Motor neuron (in vitro differentiated cells): ENCODE results near the gene BTBD9. TPM values are rescaled to one million over a fixed set of nuclear protein-coding genes. Genes with fewer than 3 reads are reported as not detected.

Experiments used
- ATAC-seq, 8 experiments: fragments of 200-7000 bp; cut with Tn5 transposase; replicated peaks in 6 of 8; 2 replicates each; pipeline ENCODE4 v1.8.0; 2021; ENCODE audit warnings: mild to moderate bottlenecking in 8 of 8, moderate library complexity in 8 of 8
- H3K27ac ChIP-seq, 2 donors: fragments of 250-450 bp; sonication (Bioruptor Pico); 2 replicates each; pipeline ENCODE4 v1.9.0; 2021; ENCODE audit warnings: antibody characterized with exemption in 2 of 2, mild to moderate bottlenecking in 2 of 2, moderate library complexity in 1 of 2
- H3K4me1 ChIP-seq, 2 donors: fragments of 250-450 bp; sonication (Bioruptor Pico); replicated peaks in 1 of 2; 2 replicates each; pipeline ENCODE4 v1.6.1; 2021; ENCODE audit warnings: antibody characterized with exemption in 2 of 2, mild to moderate bottlenecking in 2 of 2, moderate library complexity in 1 of 2
- H3K4me3 ChIP-seq, 5 donors: fragments of 250-450 bp; sonication (Bioruptor Pico); 2 replicates each; pipeline ENCODE4 v1.9.0; 2021; ENCODE audit warnings: antibody characterized with exemption in 5 of 5, mild to moderate bottlenecking in 5 of 5, moderate library complexity in 4 of 5
- WGBS, 10 experiments: fragments of 450-650 bp; shearing (Covaris generic); methylation state at CpG; one replicate each; pipeline ENCODE4 v1.0.0; 2022; 5-methylcytosine and 5-hydroxymethylcytosine counted together
- in situ Hi-C, 9 experiments: fragments of 400-800 bp; cut with MboI; loops; one replicate each; pipeline ENCODE4 v1.15.0; 2021; ENCODE audit warnings: low sequenced_read_pairs in 9 of 9, low pct_unique_long_range_greater_than_20kb in 2 of 9; ENCODE audit not compliant: unreplicated experiment in 9 of 9
- total RNA-seq, 8 experiments: library from RNA; unstranded; fragments of 300-600 nt; gene quantifications; 2 replicates each; pipeline versions ENCODE4 v1.2.3 to v1.2.4, GENCODE V29; 2022

BTBD9 gene
- total RNA-seq, 8 experiments from 2014 or later = 3.8 to 13.0 (median 9.0) TPM

GRCh38 chr6:38673397-38674165, 33.9 kb upstream of the BTBD9 start:
- in situ Hi-C loops = no loop called here
- Histone ChIP-seq H3K4me3 (no peak overlapping the region), H3K4me1 (no peaks in the 10 kb centered on the region), H3K27ac (no peak overlapping the region)
- peak in 1 of 8 experiments; percentile 26 for ATAC-seq
- WGBS, 10 experiments = 29 to 85% (median 76%) methylated on average over 1 to 8 of the region's 9 CpGs

- in situ Hi-C loops = no loop called here
- Histone ChIP-seq H3K4me3 (no peak overlapping the region), H3K27ac (no peak overlapping the region), H3K4me1 (no peaks in the 10 kb centered on the region)
- 0 to 33% (median 0%) methylated on average over 1 to 2 of the region's 2 CpGs; no CpG with 5 or more reads in 1 of the 10 experiments for WGBS, 10 experiments
- ATAC-seq = peak in 5 of 8 experiments; percentile 50 to 93 (median 83)
Observed at GRCh38 chr6:38671885-38672467, 32.2 kb upstream of the BTBD9 start.

DNA sequence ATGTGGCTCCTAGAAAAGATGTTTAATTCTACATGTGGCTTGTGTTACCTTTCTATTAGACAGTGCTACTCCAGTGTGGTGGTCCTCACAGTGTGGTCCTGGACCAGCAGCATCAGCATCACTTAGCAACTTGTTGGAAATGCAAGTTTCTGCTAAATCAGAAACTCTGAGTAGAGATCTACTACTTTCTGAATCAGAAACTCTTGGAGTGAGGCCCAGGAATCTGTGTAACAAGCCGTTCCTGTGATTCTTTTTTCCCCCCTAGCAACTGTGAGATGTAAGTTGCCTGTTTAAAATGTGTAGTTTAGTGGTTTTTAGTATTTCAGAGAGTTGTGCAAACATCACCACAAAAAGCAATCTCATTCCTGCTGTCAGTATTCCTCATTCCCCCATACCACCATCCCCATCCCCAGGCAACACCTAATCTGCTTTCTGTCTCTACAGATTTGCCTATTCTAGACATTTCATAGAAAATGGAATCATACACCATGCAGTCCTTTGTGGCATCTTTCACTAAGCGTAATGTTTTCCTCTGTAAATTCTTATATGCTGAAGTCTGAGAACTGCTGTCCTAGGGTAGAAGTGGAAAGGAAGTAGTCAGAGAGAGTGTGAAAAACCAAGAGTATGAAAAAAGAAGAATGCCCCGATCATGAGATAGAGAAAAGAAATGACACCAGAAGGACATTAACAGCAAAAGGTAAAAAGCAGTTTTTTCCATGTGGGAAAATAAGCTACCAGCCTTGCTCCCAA, 18.9 kb upstream of the BTBD9 start:
- Histone ChIP-seq H3K4me1 (peaks cover 0 to 4% of the 10 kb centered on the region in 2 donors), H3K27ac (no peak overlapping the region), H3K4me3 (no peak overlapping the region)
- WGBS, 10 experiments = 67 to 100% (median 89%) methylated on average over 1 to 3 of the region's 3 CpGs
- in situ Hi-C loops = no loop called here
- peak in 2 of 8 experiments; percentile 21 to 92 for ATAC-seq

- Histone ChIP-seq H3K4me3 (no peak overlapping the region), H3K27ac (no peak overlapping the region), H3K4me1 (peaks cover 0 to 4% of the 10 kb centered on the region in 2 donors)
- no peak for ATAC-seq
- WGBS, 10 experiments = 80 to 100% (median 100%) methylated on average over 1 of the region's 1 CpG; no CpG with 5 or more reads in 5 of the 10 experiments
- in situ Hi-C loops = no loop called here
Observed at GRCh38 chr6:38656896-38657295, 17.2 kb upstream of the BTBD9 start.

DNA sequence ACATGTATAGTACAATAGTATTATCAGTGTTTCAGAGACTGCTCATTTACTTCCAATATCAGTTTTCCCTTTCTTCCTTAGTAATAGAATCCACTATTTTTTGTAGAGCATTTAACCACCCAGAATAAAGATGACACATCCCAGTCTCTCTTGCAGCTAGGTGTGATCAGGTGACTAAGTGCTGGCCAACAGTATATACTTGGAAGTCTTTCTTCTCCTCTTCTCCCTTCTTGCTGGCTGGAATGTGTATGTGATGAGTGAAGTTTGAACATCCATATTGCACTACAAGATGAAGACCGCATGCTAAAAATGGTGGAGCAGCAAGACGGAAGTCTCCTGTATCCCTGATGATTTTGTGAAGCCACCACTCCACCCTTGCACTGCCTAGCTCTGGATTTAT, 14.5 kb upstream of the BTBD9 start:
- 80 to 100% (median 100%) methylated on average over 1 to 2 of the region's 2 CpGs; no CpG with 5 or more reads in 3 of the 10 experiments for WGBS, 10 experiments
- in situ Hi-C loops = no loop called here
- ATAC-seq = no peak
- no peak overlapping the region for H3K27ac ChIP-seq
- H3K4me3 ChIP-seq = no peak overlapping the region
- no peaks in the 10 kb centered on the region for H3K4me1 ChIP-seq

DNA sequence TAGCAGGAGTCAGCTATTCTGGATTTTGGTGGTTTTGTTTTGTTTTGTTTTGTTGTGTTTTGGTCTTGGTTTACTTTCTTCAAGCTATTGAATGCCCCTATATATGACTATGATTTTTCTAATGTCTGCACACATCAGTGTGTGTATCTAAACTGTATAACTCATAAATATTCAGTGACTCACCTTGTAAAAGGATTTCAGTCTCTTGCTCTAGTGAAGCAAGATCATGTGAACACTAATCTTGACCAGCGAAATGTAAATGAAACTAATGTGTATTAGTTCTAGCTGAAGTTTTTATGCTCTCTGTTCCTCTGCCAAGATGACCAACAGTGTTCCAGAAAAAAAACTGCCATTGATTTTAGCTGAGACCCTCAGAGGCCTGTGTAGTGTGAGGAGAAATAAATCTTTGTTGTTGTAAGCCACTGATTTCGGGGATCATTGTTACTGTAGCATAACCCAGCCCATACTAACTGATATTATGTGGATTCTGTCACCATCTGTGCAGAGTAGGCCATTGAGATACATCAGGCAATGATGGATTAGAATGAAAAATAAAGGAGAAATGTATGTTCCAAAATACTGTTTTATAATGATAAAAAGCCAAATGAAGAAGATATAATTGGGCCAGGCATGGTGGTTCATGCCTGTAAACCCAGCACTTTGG, 11.5 kb upstream of the BTBD9 start:
- in situ Hi-C loops = no loop called here
- ATAC-seq = no peak
- WGBS, 10 experiments = 86 to 100% (median 97%) methylated on average over 1 to 2 of the region's 2 CpGs; no CpG with 5 or more reads in 1 of the 10 experiments
- H3K27ac ChIP-seq = no peak overlapping the region
- H3K4me3 ChIP-seq = no peak overlapping the region
- H3K4me1 ChIP-seq = peaks cover 0 to 4% of the 10 kb centered on the region in 2 donors

- in situ Hi-C loops = no loop called here
- 75 to 100% (median 94%) methylated on average over 1 to 4 of the region's 5 CpGs; no CpG with 5 or more reads in 4 of the 10 experiments for WGBS, 10 experiments
- no peak overlapping the region for H3K4me3 ChIP-seq
- peaks cover 0 to 4% of the 10 kb centered on the region in 2 donors for H3K4me1 ChIP-seq
- no peak for ATAC-seq
- no peak overlapping the region for H3K27ac ChIP-seq
Observed at GRCh38 chr6:38650207-38650752, 10.6 kb upstream of the BTBD9 start.

- no peak for ATAC-seq
- Histone ChIP-seq H3K27ac (no peak overlapping the region), H3K4me3 (no peak overlapping the region), H3K4me1 (peaks cover 0 to 4% of the 10 kb centered on the region in 2 donors)
- WGBS, 10 experiments = 83 to 100% (median 100%) methylated on average over 1 to 2 of the region's 2 CpGs; no CpG with 5 or more reads in 4 of the 10 experiments
- in situ Hi-C loops = no loop called here
Observed at GRCh38 chr6:38649744-38650143, 10.0 kb upstream of the BTBD9 start.

- H3K27ac ChIP-seq = no peak overlapping the region
- H3K4me1 ChIP-seq = peaks cover 0 to 4% of the 10 kb centered on the region in 2 donors
- no peak overlapping the region for H3K4me3 ChIP-seq
- no peak for ATAC-seq
- in situ Hi-C loops = no loop called here
Observed at GRCh38 chr6:38648629-38649028, 8.9 kb upstream of the BTBD9 start.

DNA sequence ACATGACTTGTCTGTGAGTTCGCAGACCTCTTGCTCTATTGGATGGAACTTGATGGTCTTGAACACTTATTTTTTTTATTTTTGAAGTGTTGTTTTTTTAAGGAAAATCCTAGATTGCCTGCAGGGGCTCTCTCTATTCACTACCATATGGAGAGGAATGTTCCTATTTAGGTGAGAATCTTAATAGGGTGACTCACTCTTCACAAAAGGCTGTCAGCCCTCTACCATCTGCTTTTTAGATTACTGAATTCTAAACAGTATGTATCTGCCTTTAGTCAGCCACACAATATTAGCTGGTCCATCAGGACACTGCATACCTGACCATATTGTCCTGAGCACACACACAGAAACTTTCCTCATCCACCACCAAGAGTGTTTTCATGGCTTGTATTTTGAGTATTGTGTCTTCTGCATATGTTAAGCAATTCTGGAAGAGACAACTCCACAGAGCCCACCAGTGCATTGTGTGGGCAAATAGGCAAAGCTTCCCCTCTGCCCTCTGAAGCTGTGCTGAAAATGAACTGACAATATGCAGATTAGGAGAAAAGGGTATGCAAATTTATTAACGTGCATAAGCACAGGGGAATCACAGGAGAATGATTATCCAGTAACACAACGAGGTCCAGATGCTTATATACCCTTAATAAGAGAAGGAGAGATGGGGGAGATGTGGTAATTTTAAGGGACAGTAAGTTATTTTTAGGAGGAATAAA, 6.6 kb upstream of the BTBD9 start:
- H3K4me1 ChIP-seq = peaks cover 0 to 4% of the 10 kb centered on the region in 2 donors
- in situ Hi-C loops = no loop called here
- no peak overlapping the region for H3K4me3 ChIP-seq
- WGBS, 10 experiments = 17 to 78% (median 60%) methylated on average over 1 to 3 of the region's 3 CpGs; no CpG with 5 or more reads in 1 of the 10 experiments
- ATAC-seq = peak; percentile 64 to 90 (median 74)
- H3K27ac ChIP-seq = no peak overlapping the region

DNA sequence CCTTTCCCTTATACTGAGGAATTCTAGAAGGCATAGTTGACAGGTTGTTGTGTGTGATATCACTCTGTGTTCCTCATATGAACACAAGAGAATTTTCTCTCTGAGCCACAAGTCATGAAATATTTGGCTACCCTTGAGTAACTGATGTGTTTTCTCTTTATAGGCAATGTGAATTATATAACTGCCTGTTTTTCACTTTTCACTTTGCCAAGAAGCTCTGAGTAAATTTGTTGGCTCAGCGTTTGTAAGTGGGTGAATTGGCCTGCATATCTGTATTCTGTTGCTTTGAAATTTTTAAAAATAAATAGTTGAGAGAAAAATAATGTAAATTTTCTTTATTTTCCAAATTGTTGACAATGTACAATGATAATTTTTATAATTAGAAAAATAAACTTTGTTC, 5.2 kb upstream of the BTBD9 start:
- 0 to 100% (median 84%) methylated on average over 1 of the region's 1 CpG for WGBS, 10 experiments
- no peak overlapping the region for H3K27ac ChIP-seq
- H3K4me3 ChIP-seq = no peak overlapping the region
- no peak for ATAC-seq
- in situ Hi-C loops = no loop called here
- H3K4me1 ChIP-seq = peaks cover 6 to 8% of the 10 kb centered on the region in 2 donors

DNA sequence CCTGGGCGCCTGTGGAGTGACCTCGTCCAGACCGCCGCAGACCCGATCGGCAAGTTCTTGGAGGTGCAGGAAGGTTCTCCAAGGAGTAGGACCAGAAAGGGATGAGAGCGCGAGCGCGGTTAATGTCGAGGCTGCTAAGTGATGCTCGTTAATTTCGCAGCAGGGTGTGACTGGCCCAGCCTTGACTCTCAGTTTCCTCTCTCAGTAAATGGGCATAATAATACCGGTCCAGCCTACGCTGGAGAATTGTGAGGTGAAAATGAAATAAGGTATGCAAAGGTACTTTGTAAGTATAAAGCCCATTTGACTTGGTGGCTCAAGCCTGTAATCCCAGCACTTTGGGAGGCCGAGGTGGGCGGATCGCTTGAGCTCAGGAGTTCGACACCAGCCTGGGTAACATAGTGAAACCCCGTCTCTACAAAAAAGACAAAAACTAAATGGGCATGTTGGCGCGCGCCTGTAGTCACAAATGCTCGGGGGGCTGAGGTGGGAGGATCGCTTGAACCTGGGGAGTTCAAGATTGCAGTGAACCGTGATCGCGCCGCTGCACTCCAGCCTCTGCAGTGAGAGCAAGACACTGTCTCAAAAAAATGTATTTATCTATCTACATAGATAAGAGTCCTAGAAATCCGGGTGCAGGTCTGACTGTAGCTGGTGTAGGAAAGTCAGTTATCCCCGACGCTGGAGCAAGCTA, 634 bp upstream of the BTBD9 start:
- in situ Hi-C loops = no loop called here
- Histone ChIP-seq H3K4me1 (peaks cover 10 to 12% of the 10 kb centered on the region in 2 donors), H3K4me3 (peak overlapping the region; percentile 63 to 92 (median 82)), H3K27ac (peak overlapping the region; percentile 97 to 98)
- 2 to 84% (median 26%) methylated on average over 1 to 20 of the region's 32 CpGs for WGBS, 10 experiments
- ATAC-seq = peak in 3 of 8 experiments; percentile 75 to 78 (median 76)
